NCI-H2029 (cell line): ENCODE data around the gene ANKH.
"Not testable (repeated sequence)": the region's sequence is repeated elsewhere in the genome, so short reads cannot be mapped to it uniquely, and the experiment has no call there.

Experiments used
- DNase-seq: peaks from one replicate; lab custom pipeline; 2025; lab: John Stamatoyannopoulos, UW

ANKH gene

GRCh38 chr5:14871214-14872069 lies at the start of gene ANKH:
TSS of gene ANKH (minus strand) at chr5:14871778. CDS start at chr5:14871447, 331 bp downstream.
- peak; percentile 60 for DNase-seq

- DNase-seq = no peak
These were observed 48.5 kb upstream of the ANKH start for GRCh38 chr5:14920121-14920520.

GRCh38 chr5:14919106-14919505 lies 47.5 kb upstream of the ANKH start:
- DNase-seq = not testable (repeated sequence)

GRCh38 chr5:14917719-14918118 lies 46.1 kb upstream of the ANKH start:
- no peak for DNase-seq

GRCh38 chr5:14915291-14915952 lies 43.8 kb upstream of the ANKH start:
- DNase-seq = no peak

- no peak for DNase-seq
These were observed 43.2 kb upstream of the ANKH start for GRCh38 chr5:14914623-14915260.

GRCh38 chr5:14914193-14914592 lies 42.6 kb upstream of the ANKH start:
- DNase-seq = no peak

GRCh38 chr5:14913096-14913495 lies 41.5 kb upstream of the ANKH start:
- no peak for DNase-seq

GRCh38 chr5:14912206-14912605 lies 40.6 kb upstream of the ANKH start:
- DNase-seq = no peak

GRCh38 chr5:14909369-14909768 lies 37.8 kb upstream of the ANKH start:
- no peak for DNase-seq

- no peak for DNase-seq
These were observed 36.6 kb upstream of the ANKH start for GRCh38 chr5:14908172-14908571.

- no peak for DNase-seq
These were observed 35.0 kb upstream of the ANKH start for GRCh38 chr5:14906628-14907027.

- DNase-seq = no peak
These were observed 31.4 kb upstream of the ANKH start for GRCh38 chr5:14902826-14903560.

- no peak for DNase-seq
These were observed 30.0 kb upstream of the ANKH start for GRCh38 chr5:14901462-14902051.

- no peak for DNase-seq
These were observed 29.3 kb upstream of the ANKH start for GRCh38 chr5:14900693-14901461.

- no peak for DNase-seq
These were observed 24.6 kb upstream of the ANKH start for GRCh38 chr5:14896131-14896530.

- DNase-seq = no peak
These were observed 23.7 kb upstream of the ANKH start for GRCh38 chr5:14895301-14895700.

GRCh38 chr5:14894748-14895147 lies 23.2 kb upstream of the ANKH start:
- no peak for DNase-seq

GRCh38 chr5:14893381-14893780 lies 21.8 kb upstream of the ANKH start:
- DNase-seq = no peak

- no peak for DNase-seq
These were observed 19.3 kb upstream of the ANKH start for GRCh38 chr5:14890846-14891245.

- DNase-seq = no peak
These were observed 12.6 kb upstream of the ANKH start for GRCh38 chr5:14884062-14884612.
